KMS-11 (cell line): Measurements from ENCODE around the gene KIF1A.

Source experiments
- H2AFZ ChIP-seq: fragments of 200-600 bp; sonication (generic); 2 replicates; pipeline ENCODE4 v1.6.1; 2016; ENCODE audit warnings: antibody characterized with exemption, mixed run types, low read depth
- H3K27ac ChIP-seq: fragments of 200-600 bp; sonication (generic); 2 replicates; pipeline ENCODE4 v1.6.1; 2016; ENCODE audit warnings: mild to moderate bottlenecking, mixed run types
- H3K27me3 ChIP-seq: fragments of 200-600 bp; sonication (generic); 2 replicates; pipeline ENCODE4 v1.6.1; 2017; ENCODE audit warnings: mild to moderate bottlenecking, low read depth, mixed run types, moderate library complexity; ENCODE audit not compliant: insufficient read depth
- H3K36me3 ChIP-seq: fragments of 200-600 bp; sonication (generic); 2 replicates; pipeline ENCODE4 v1.6.1; 2017; ENCODE audit warnings: mild to moderate bottlenecking, mixed run types; ENCODE audit not compliant: insufficient read depth
- H3K4me1 ChIP-seq: fragments of 200-600 bp; sonication (generic); 2 replicates; pipeline ENCODE4 v1.6.1; 2016; ENCODE audit warnings: mild to moderate bottlenecking, low read depth, mixed run types; ENCODE audit not compliant: poor library complexity, severe bottlenecking
- H3K4me2 ChIP-seq: fragments of 200-600 bp; sonication (generic); 2 replicates; pipeline ENCODE4 v1.7.0; 2016; ENCODE audit warnings: mild to moderate bottlenecking, mixed run types
- H3K4me3 ChIP-seq: fragments of 200-600 bp; sonication (generic); IDR thresholded peaks from 2 replicates; pipeline ENCODE4 v1.6.1; 2017; ENCODE audit warnings: low read depth, low read length, mixed read lengths; ENCODE audit not compliant: insufficient read depth
- H3K79me2 ChIP-seq: fragments of 200-600 bp; sonication (generic); 2 replicates; pipeline ENCODE4 v1.6.1; 2016; ENCODE audit warnings: low read depth, mixed run types; ENCODE audit not compliant: insufficient read depth
- H3K9ac ChIP-seq: fragments of 200-600 bp; sonication (generic); 2 replicates; pipeline ENCODE4 v1.6.1; 2016; ENCODE audit warnings: mild to moderate bottlenecking, mixed run types
- H4K20me1 ChIP-seq: fragments of 200-600 bp; sonication (generic); 2 replicates; pipeline ENCODE4 v1.6.1; 2016; ENCODE audit warnings: mild to moderate bottlenecking, mixed run types; ENCODE audit not compliant: insufficient read depth
- TF ChIP-seq, protein P1 (sequence below): fragments of 200-600 bp; sonication (generic); conservative IDR thresholded peaks from 2 replicates; pipeline ENCODE4 v1.6.1; 2017; ENCODE audit warnings: low read depth, mild to moderate bottlenecking, antibody characterized with exemption, low read length, moderate library complexity, mixed read lengths

Gene KIF1A

DNA sequence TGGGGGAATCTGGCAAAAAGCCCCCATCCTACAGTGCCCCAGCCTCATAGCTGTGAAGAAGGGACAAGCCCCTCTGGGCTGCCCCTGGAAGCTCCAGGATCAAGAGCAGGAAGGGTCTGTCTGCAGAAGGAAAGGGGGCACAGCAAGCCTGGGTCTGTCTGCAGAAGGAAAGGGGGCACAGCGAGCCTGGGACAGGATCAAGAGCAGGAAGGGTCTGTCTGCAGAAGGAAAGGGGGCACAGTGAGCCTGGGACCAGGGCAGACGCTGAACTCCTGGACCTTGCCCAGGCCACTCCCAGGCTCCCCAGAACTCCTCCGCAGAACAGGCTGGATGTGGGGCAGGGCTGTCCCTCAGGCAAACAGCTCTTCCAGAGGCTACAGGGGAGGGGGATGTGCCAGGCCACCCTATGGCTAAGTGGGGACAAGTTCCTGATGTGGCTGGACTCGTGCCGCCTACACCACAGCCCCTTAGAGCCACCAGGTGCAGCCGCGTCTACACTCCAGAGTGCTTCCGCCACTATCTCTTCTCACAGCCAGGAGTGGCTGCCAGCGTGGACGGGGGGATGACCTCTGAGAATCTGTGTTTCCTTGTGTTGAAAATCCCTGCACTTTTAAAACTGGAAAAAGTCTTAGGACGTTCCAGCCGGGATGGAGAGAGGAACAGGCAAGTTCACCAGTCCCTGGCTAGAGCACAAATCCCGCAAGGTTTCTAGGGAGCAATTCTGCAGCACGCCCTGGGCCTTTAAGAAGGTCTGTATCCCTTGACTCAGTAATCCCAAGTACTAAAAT lies 20.8 kb downstream of the KIF1A start:
- no peaks in the 10 kb centered on the region for H4K20me1 ChIP-seq
- TF ChIP-seq, protein P1, sequence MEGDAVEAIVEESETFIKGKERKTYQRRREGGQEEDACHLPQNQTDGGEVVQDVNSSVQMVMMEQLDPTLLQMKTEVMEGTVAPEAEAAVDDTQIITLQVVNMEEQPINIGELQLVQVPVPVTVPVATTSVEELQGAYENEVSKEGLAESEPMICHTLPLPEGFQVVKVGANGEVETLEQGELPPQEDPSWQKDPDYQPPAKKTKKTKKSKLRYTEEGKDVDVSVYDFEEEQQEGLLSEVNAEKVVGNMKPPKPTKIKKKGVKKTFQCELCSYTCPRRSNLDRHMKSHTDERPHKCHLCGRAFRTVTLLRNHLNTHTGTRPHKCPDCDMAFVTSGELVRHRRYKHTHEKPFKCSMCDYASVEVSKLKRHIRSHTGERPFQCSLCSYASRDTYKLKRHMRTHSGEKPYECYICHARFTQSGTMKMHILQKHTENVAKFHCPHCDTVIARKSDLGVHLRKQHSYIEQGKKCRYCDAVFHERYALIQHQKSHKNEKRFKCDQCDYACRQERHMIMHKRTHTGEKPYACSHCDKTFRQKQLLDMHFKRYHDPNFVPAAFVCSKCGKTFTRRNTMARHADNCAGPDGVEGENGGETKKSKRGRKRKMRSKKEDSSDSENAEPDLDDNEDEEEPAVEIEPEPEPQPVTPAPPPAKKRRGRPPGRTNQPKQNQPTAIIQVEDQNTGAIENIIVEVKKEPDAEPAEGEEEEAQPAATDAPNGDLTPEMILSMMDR, result no peak
- H3K4me3 ChIP-seq, result no peak overlapping the region
- H3K9ac ChIP-seq, result no peak overlapping the region
- H3K4me1 ChIP-seq, result no peaks in the 10 kb centered on the region
- H3K79me2 ChIP-seq, result no peaks in the 10 kb centered on the region
- no peak overlapping the region for H3K4me2 ChIP-seq
- H3K27me3 ChIP-seq, result peaks cover 45% of the 10 kb centered on the region; the same call in 1 of the 2 replicates
- H3K27ac ChIP-seq, result no peak overlapping the region
- no peak overlapping the region for H2AFZ ChIP-seq
- H3K36me3 ChIP-seq, result no peaks in the 10 kb centered on the region

DNA sequence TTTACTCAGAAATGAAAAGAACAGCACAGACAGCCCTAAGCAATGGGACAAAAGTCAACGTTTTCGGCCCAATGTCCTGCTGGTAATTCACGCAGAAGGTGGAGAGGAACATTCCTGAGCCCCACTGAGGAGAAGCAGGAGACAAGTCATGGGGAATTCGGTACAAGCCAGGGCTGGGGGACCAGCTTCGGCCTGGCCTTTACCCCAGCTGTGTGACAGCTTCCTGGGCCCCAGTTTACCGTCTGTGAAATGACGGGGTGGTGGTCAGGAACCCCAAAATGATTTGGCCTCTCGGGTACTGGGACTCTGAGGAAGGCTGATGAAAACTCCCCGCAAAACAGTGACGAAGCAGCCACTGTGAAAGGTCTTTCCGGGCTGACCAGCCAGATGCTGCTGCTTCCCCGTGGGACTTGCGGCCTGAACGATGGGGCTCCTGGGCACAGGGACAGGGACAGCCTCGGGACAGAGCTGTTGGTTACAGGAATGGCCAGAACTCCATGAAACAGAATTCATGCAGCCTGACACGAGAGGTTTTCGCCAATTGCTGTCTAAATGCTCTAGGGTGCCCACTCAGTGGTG lies 21.6 kb downstream of the KIF1A start:
- no peaks in the 10 kb centered on the region for H3K79me2 ChIP-seq
- H3K9ac ChIP-seq, result no peak overlapping the region
- H3K27me3 ChIP-seq, result peaks cover 47% of the 10 kb centered on the region; the same call in 1 of the 2 replicates
- H3K4me1 ChIP-seq, result no peaks in the 10 kb centered on the region
- no peaks in the 10 kb centered on the region for H4K20me1 ChIP-seq
- H3K36me3 ChIP-seq, result no peaks in the 10 kb centered on the region
- TF ChIP-seq, protein P1, result no peak
- no peak overlapping the region for H3K4me2 ChIP-seq
- no peak overlapping the region for H3K27ac ChIP-seq
- no peak overlapping the region for H3K4me3 ChIP-seq
- no peak overlapping the region for H2AFZ ChIP-seq

DNA sequence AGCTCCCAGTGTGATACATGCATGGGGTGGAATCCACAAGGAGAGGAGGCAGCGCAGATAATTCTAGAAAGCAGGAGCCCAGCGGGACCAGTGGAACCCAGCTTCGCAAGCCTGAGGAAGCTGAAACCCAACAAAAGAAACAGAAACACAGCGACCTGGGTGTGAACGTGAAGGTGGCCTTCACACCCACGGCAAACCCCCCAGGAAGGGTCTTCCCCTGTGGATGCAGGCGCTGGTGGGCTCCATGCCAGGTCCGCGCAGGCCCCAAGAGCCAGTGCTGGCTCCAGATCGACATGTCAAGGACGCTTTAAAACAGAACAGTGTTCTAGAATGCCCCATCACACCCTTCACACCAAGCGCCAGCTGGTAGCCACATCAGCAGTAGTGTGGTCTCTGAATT lies 22.1 kb downstream of the KIF1A start:
- Histone ChIP-seq H3K79me2 (no peaks in the 10 kb centered on the region), H3K27ac (no peak overlapping the region), H3K27me3 (peaks cover 52% of the 10 kb centered on the region; the same call in 1 of the 2 replicates), H3K4me2 (no peak overlapping the region), H3K36me3 (no peaks in the 10 kb centered on the region), H4K20me1 (no peaks in the 10 kb centered on the region), H3K9ac (no peak overlapping the region), H3K4me1 (no peaks in the 10 kb centered on the region), H3K4me3 (no peak overlapping the region), H2AFZ (no peak overlapping the region)
- TF ChIP-seq, protein P1, result no peak

DNA sequence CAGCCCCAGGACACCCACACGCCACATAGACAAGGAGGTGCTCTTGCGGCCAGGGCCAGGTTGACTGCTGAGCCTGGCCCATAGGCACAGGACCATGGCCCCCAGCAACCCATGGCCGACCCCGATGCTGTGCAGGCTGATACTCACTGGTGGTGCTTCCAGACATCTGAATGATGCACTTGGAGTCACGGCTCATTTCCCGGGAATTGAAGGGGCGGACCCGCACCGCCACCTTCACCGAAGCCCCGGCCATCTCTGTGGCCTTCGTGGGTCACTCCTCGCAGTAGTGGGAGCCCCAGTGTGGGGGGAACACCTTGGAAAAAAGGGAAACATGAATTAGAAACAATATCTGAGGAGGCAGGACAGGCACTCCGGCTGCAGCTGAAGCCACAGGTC lies 22.5 kb downstream of the KIF1A start:
- Histone ChIP-seq H3K4me3 (no peak overlapping the region), H2AFZ (no peak overlapping the region), H3K36me3 (no peaks in the 10 kb centered on the region), H3K4me2 (no peak overlapping the region), H3K27me3 (peaks cover 55% of the 10 kb centered on the region; the same call in 1 of the 2 replicates), H3K79me2 (no peaks in the 10 kb centered on the region), H3K4me1 (no peaks in the 10 kb centered on the region), H3K9ac (no peak overlapping the region), H3K27ac (no peak overlapping the region), H4K20me1 (no peaks in the 10 kb centered on the region)
- TF ChIP-seq, protein P1, result no peak
